HFF-Myc (cell line): ENCODE measurements around the gene PC.

ENCODE experiments used
- DNase-seq: peaks from one replicate; pipeline ENCODE4 v3.0.0-alpha.2; 2011; ENCODE audit warnings: low read depth; ENCODE audit errors: extremely low read depth
- H3K4me3 ChIP-seq: replicated peaks from 2 replicates; pipeline ENCODE4 v1.5.1; 2011; ENCODE audit warnings: low read depth, mild to moderate bottlenecking, control low read depth, low read length
- CTCF ChIP-seq: IDR thresholded peaks from 2 replicates; pipeline ENCODE4 v1.5.1; 2012; ENCODE audit warnings: mild to moderate bottlenecking, low read depth, low read length, control low read depth; ENCODE audit errors: missing control alignments

Gene PC

DNA sequence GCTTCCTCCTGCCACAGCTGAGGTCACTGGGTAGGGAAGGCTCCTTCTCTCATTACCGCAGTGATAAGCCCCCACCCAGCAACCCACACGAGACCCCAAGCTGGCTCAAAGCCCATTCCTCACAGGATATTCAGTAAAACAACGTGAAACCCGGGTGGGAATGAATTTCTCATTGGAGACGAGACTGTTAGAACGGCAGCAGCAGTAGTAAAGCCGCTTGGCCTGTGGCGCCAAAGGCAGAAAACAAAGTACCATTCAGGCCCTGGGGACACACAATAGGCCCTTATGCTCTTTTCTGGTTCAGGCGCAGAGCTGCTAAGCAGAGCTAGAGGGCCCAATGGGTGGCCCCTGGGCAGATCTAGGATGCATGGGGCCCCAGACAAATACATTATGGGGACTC, 45.3 kb downstream of the PC start:
- DNase-seq, result no peak
- TF ChIP-seq CTCF, result no peak
- no peak overlapping the region for H3K4me3 ChIP-seq

- no peak for DNase-seq
- no peak for TF ChIP-seq CTCF
- no peak overlapping the region for H3K4me3 ChIP-seq
Observed at GRCh38 chr11:66912361-66912760, 45.8 kb downstream of the PC start.

DNA sequence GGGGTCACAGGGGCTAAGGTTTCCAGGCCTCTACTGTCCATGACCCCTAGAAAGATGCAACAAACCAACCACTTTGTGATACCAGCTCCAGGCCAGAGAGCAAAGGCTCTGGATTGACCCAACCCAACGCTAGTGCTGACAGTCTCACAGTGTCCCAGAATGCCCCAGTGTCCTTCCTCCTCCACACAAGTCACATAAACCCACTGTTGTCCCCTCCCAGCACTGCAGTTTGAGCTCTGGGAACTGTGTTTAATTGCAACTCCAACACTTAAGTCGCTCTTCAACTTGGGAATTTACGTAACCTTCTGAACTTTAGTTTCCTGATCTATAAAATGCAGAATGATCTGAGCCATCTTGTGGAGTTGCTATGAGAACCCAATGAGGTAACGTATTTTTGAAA, 47.5 kb downstream of the PC start:
- no peak for DNase-seq
- TF ChIP-seq CTCF, result no peak
- H3K4me3 ChIP-seq, result no peak overlapping the region

DNA sequence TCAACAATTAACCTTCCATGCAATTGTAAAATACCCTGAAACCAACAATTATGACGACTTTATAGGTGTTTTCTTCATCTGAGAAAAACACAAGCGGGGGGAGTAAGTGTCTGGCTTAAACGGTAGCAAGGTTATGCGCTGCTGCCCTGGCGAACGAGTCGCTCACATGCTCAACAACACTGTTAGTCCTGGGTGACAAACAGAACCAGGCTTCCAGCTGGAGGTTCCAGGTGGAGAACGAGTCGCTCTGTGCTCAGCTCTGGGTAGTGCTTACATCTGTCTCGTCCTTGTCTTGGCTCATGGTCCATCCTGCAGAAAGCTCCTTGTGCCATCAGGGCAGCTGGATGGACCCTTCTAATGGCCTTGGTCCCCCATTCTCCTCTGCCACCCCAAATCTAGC, 48.2 kb downstream of the PC start:
- H3K4me3 ChIP-seq, result no peak overlapping the region
- TF ChIP-seq CTCF, result no peak

GRCh38 chr11:66909181-66909580, 49.0 kb downstream of the PC start:
- TF ChIP-seq CTCF, result no peak
- no peak for DNase-seq
- H3K4me3 ChIP-seq, result no peak overlapping the region

More for the DNA sequence above, 48.2 kb downstream of the PC start:
- DNase-seq, result no peak

- no peak for TF ChIP-seq CTCF
- DNase-seq, result no peak
- H3K4me3 ChIP-seq, result no peak overlapping the region
Observed at GRCh38 chr11:66907751-66908630, 50.2 kb downstream of the PC start.
